SU-DHL-6 (cell line): ENCODE measurements around the gene RASL10A.
"Not testable (repeated sequence)": the region's sequence is repeated elsewhere in the genome, so short reads cannot be mapped to it uniquely, and the experiment has no call there.

ENCODE experiments used
- H2AFZ ChIP-seq: fragments of 200-600 bp; sonication (generic); 2 replicates; pipeline ENCODE4 v1.6.1; 2014; ENCODE audit warnings: low read depth, mild to moderate bottlenecking, moderate library complexity, mixed read lengths, antibody characterized with exemption, low read length; ENCODE audit not compliant: severe bottlenecking
- H3F3A ChIP-seq: fragments of 200-600 bp; shearing (Covaris generic); 2 replicates; pipeline ENCODE4 v1.6.0; 2016; ENCODE audit warnings: antibody characterized with exemption, mild to moderate bottlenecking; ENCODE audit not compliant: insufficient read depth
- H3K27ac ChIP-seq: fragments of 200-600 bp; sonication (generic); 2 replicates; pipeline ENCODE4 v1.5.1; 2016; ENCODE audit warnings: low read depth, mild to moderate bottlenecking, low read length, moderate library complexity, mixed read lengths
- H3K27me3 ChIP-seq: fragments of 200-600 bp; sonication (generic), shearing (Covaris generic); 2 replicates; pipeline ENCODE4 v1.6.0; 2014; ENCODE audit warnings: mild to moderate bottlenecking, low read length
- H3K36me3 ChIP-seq: fragments of 200-600 bp; sonication (generic); 2 replicates; pipeline ENCODE4 v1.6.1; 2014; ENCODE audit warnings: mild to moderate bottlenecking, low read length, mixed read lengths
- H3K4me2 ChIP-seq: fragments of 300-600, 200-600 bp; shearing (Covaris generic), sonication (generic); 2 replicates; pipeline ENCODE4 v1.6.0; 2014; ENCODE audit warnings: low read length, low read depth, mild to moderate bottlenecking; ENCODE audit not compliant: poor library complexity, severe bottlenecking
- H3K4me3 ChIP-seq: fragments of 200-600 bp; sonication (generic); 2 replicates; pipeline ENCODE4 v1.5.1; 2014; ENCODE audit warnings: antibody characterized with exemption, low read length, mild to moderate bottlenecking, mixed read lengths; ENCODE audit not compliant: insufficient read depth, poor library complexity, severe bottlenecking
- H3K79me2 ChIP-seq: fragments of 200-600 bp; sonication (generic); 2 replicates; pipeline ENCODE4 v1.6.1; 2014; ENCODE audit warnings: mild to moderate bottlenecking, low read length, moderate library complexity; ENCODE audit not compliant: insufficient read depth
- H3K9ac ChIP-seq: fragments of 200-600 bp; sonication (generic); 2 replicates; pipeline ENCODE4 v1.7.0; 2014; ENCODE audit warnings: mild to moderate bottlenecking, low read length
- H3K9me2 ChIP-seq: fragments of 200-600 bp; sonication (generic); replicated peaks from 2 replicates; pipeline ENCODE4 v1.6.1; 2014; ENCODE audit warnings: low read length; ENCODE audit not compliant: insufficient read depth
- H3K9me3 ChIP-seq: fragments of 200-600 bp; sonication (generic); 2 replicates; pipeline ENCODE4 v1.6.1; 2014; ENCODE audit warnings: low read length, mixed read lengths; ENCODE audit not compliant: insufficient read depth
- H4K20me1 ChIP-seq: fragments of 200-600 bp; sonication (generic); 2 replicates; pipeline ENCODE4 v1.6.1; 2014; ENCODE audit warnings: low read depth, mild to moderate bottlenecking, antibody characterized with exemption, low read length, moderate library complexity, mixed read lengths
- EZH2phosphoT487 ChIP-seq: fragments of 200-600 bp; sonication (generic), shearing (Covaris generic); conservative IDR thresholded peaks from 2 replicates; pipeline ENCODE4 v1.6.1; 2018; ENCODE audit warnings: mild to moderate bottlenecking, antibody characterized with exemption, low read length, moderate library complexity, mixed read lengths
- TF ChIP-seq, protein P1 (sequence below): fragments of 200-600 bp; sonication (generic); IDR thresholded peaks from one replicate; pipeline ENCODE4 v1.5.1; 2017; ENCODE audit warnings: antibody characterized with exemption, mild to moderate bottlenecking, low read length, moderate library complexity; ENCODE audit not compliant: insufficient read depth, poor library complexity, severe bottlenecking

Gene RASL10A

DNA sequence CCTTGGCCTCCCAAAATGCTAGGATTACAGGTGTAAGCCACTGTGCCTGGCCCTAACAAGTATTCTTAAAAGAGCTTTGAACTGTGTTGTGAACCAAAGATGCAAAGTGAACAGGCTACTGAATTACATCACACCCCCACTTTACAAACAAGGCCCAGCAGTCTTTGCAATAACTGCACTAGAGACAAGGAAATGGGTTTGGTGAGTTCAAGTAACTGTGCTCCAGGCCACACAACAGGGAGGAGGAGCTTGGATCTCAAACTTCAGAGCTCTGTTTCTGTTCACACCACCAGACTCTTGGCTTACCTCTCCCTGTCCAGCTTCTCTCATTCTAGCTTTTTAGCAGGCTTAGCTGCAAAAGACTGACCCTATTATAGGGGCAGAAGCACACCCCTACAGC lies 30.4 kb upstream of the RASL10A start:
- no peaks in the 10 kb centered on the region for H3K9me3 ChIP-seq
- no peak overlapping the region for H3K4me2 ChIP-seq
- no peaks in the 10 kb centered on the region for H3F3A ChIP-seq
- H3K9me2 ChIP-seq: no peaks in the 10 kb centered on the region
- no peaks in the 10 kb centered on the region for H4K20me1 ChIP-seq
- no peak overlapping the region for H3K4me3 ChIP-seq
- H3K36me3 ChIP-seq: peaks cover 15% of the 10 kb centered on the region; the same call in 1 of the 2 replicates
- no peaks in the 10 kb centered on the region for H3K27me3 ChIP-seq
- H3K27ac ChIP-seq: no peak overlapping the region
- no peak overlapping the region for H2AFZ ChIP-seq
- H3K79me2 ChIP-seq: no peaks in the 10 kb centered on the region
- TF ChIP-seq EZH2phosphoT487: no peak
- TF ChIP-seq, protein P1, sequence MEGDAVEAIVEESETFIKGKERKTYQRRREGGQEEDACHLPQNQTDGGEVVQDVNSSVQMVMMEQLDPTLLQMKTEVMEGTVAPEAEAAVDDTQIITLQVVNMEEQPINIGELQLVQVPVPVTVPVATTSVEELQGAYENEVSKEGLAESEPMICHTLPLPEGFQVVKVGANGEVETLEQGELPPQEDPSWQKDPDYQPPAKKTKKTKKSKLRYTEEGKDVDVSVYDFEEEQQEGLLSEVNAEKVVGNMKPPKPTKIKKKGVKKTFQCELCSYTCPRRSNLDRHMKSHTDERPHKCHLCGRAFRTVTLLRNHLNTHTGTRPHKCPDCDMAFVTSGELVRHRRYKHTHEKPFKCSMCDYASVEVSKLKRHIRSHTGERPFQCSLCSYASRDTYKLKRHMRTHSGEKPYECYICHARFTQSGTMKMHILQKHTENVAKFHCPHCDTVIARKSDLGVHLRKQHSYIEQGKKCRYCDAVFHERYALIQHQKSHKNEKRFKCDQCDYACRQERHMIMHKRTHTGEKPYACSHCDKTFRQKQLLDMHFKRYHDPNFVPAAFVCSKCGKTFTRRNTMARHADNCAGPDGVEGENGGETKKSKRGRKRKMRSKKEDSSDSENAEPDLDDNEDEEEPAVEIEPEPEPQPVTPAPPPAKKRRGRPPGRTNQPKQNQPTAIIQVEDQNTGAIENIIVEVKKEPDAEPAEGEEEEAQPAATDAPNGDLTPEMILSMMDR: no peak
- H3K9ac ChIP-seq: no peak overlapping the region

GRCh38 chr22:29344889-29345288 lies 29.4 kb upstream of the RASL10A start:
- not testable (repeated sequence) for H3K4me3 ChIP-seq, H3K9me2 ChIP-seq, H3K9me3 ChIP-seq, H4K20me1 ChIP-seq, H3K4me2 ChIP-seq, H3K27me3 ChIP-seq, H3F3A ChIP-seq, H2AFZ ChIP-seq, H3K27ac ChIP-seq, H3K9ac ChIP-seq, H3K79me2 ChIP-seq
- H3K36me3 ChIP-seq: peaks cover 15% of the 10 kb centered on the region; the same call in 1 of the 2 replicates

- TF ChIP-seq, protein P1: no peak
- no peak for TF ChIP-seq EZH2phosphoT487
- Histone ChIP-seq H3K9ac (no peak overlapping the region), H4K20me1 (no peaks in the 10 kb centered on the region), H3K9me2 (no peaks in the 10 kb centered on the region), H3K4me3 (no peak overlapping the region), H3K79me2 (no peaks in the 10 kb centered on the region), H3K36me3 (peaks cover 15% of the 10 kb centered on the region; the same call in 1 of the 2 replicates), H3K9me3 (no peaks in the 10 kb centered on the region), H3F3A (no peaks in the 10 kb centered on the region), H3K27me3 (no peaks in the 10 kb centered on the region), H3K4me2 (no peak overlapping the region), H2AFZ (no peak overlapping the region), H3K27ac (no peak overlapping the region)
Observed at GRCh38 chr22:29344137-29344536, 28.6 kb upstream of the RASL10A start.

DNA sequence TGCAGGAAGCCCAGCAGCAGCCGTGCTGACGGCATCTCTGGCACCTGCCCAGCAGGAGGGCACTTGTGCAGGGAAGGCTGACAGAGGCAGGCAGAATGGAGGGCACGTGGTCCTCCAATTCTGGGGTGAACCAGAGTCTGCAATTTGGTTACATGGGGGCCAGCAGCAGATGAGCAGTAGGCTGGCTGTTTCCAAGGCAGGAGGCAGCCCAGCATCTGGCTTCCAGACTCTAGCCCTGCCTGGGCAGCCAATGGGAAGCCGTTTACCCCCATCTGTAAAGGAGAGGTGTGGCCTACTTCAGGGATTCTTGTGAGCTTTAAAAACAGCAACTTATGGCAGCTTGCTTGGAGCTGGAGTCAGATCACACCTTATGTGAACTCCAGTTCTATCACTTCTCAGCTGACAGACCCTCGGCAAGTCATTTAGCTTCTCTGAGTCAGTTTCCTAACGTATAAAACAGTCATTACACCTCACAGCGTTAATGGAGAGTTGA lies 27.9 kb upstream of the RASL10A start:
- Histone ChIP-seq H3K4me3 (no peak overlapping the region), H3K27ac (no peak overlapping the region), H4K20me1 (no peaks in the 10 kb centered on the region), H3K36me3 (peaks cover 10% of the 10 kb centered on the region; the same call in 1 of the 2 replicates), H3K79me2 (no peaks in the 10 kb centered on the region), H3K4me2 (no peak overlapping the region), H3F3A (no peaks in the 10 kb centered on the region), H3K27me3 (no peaks in the 10 kb centered on the region), H3K9me3 (no peaks in the 10 kb centered on the region), H3K9ac (no peak overlapping the region), H2AFZ (no peak overlapping the region), H3K9me2 (no peaks in the 10 kb centered on the region)
- TF ChIP-seq EZH2phosphoT487: no peak
- TF ChIP-seq, protein P1: no peak
